Activated CD4-positive, alpha-beta T cell treated with anti-CD3 and anti-CD28 coated beads, Interleukin-2, amount 50 U/mL, for 48 hours (primary cell): ENCODE results near the gene TCTN2.
A peak's percentile ranks its signal among the peaks of the same experiment; 100 is the strongest.

Source experiments
- DNase-seq, 2 experiments: peaks; one replicate each; pipeline ENCODE4 v3.0.0-alpha.2; 2020

The TCTN2 gene

DNA sequence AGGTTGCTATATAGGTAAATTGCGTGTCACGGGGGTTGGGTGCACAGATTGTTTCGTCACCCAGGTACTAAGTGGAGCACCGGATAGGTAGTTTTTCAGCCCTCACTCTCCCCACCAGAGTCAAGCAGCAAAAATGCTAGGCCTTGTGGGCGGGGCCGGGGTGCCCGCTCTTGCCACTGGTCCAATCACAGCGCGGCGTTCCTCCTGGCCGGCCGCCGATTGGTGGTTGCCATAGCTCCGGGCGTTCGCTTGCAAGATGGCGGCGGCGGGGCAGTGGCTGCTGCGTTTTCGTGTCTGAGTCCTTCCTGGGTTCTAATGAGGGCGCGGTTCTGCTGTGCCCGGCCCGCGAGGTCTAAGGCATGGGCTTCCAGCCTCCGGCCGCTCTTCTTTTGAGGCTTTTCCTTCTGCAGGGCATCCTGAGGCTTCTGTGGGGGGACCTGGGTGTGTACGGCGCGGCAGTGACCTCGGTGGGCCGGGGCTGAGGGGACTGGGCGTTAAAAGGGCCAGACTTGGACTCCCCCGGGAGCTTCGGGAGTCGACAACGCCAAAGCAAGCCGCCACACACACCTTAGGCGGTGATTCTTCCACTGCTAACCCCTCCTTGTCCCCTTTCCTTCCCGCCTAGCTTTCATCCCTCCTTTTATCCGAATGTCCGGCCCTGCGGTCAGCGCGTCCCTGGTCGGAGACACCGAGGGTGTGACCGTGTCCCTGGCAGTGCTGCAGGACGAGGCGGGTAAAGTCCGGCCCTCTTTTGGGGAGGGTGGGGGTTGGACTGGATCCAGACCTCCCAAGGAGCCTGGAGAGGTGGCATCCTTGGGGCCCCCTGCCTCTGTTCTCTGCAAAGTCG, at the start of gene TCTN2:
TCTN2 (plus strand) TSS at position 232 of the 847 bp plus-strand sequence; CDS start at position 360, 128 bp downstream.
- peak; percentile 96 for DNase-seq

GRCh38 chr12:123621619-123622530, 49.0 kb upstream of the TCTN2 start:
- peak; percentile 25 to 40 for DNase-seq

DNA sequence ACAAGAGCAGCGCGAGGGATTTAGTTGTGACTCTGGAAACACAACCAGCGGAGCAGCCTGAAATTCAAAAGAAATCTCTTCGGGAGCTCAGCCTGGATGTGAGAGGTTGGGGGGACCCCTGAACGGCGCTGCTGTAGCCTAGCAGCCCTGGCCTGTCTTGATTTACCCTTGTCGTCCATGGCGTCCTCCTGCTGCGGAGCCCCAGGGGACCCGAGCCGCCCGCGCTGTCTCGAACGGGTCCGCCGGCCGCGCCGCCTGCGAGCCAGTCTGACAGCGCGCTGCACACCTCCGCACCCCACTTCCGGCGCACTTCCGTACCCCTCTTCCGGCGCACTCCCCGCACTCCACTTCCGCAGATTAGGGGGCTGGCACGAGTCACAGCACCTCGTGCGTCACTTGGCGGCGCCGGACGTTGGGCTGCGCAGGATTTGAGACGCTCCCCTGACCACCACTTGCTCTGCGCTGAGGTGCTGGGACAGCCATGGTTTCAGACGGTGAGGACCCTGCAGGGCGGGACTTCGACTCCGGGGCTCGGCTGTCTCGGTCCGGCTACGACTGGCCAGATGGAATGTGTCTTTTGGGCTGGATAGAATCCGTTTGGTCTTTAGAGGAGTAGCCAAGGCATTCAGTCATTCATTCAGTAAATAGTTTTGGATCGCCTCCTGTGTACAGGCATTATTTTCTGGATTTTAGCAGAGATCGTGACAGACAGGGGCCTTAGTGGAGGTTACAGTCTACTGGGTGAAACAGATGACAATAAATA, 37.4 kb upstream of the TCTN2 start, which contains the start of the genes EIF2B1 and GTF2H3:
EIF2B1 (minus strand) TSS at position 308 of the 763 bp plus-strand sequence; CDS start at position 179, 129 bp downstream.
GTF2H3 (plus strand) TSS at position 451 of the 763 bp plus-strand sequence; CDS start at position 482, 31 bp downstream.
- peak; percentile 97 for DNase-seq

- peak in 1 of 2 experiments; percentile 13 for DNase-seq
Measured at GRCh38 chr12:123634142-123634561, 36.8 kb upstream of the TCTN2 start.

- no peak for DNase-seq
Measured at GRCh38 chr12:123643911-123644310, 27.0 kb upstream of the TCTN2 start.

- DNase-seq, result no peak
Measured at GRCh38 chr12:123645380-123645779, 25.5 kb upstream of the TCTN2 start.

- no peak for DNase-seq
Measured at GRCh38 chr12:123645878-123646277, 25.0 kb upstream of the TCTN2 start.

GRCh38 chr12:123648401-123648800, 22.5 kb upstream of the TCTN2 start:
- DNase-seq, result no peak

- DNase-seq, result no peak
Measured at GRCh38 chr12:123654129-123654701, 16.7 kb upstream of the TCTN2 start.

DNA sequence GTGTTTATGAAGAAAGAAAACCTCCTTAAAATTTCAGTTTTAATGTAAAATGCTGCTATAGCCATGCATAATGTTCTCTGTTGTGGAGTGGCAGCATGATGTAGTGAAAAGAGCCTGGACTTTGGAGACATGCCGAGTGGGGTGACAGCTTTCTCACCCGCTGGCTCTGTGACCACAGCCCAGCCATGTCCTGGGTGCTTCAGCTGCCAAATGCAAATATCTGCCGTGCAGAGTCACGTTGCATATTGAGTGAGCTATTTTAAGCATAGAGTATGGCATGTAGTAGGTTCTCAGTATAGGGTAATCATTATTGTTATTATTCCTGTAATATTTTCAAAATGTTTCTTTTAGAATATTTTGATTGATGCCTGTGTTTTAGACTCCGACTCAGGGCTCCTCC, 15.5 kb upstream of the TCTN2 start:
- no peak for DNase-seq

DNA sequence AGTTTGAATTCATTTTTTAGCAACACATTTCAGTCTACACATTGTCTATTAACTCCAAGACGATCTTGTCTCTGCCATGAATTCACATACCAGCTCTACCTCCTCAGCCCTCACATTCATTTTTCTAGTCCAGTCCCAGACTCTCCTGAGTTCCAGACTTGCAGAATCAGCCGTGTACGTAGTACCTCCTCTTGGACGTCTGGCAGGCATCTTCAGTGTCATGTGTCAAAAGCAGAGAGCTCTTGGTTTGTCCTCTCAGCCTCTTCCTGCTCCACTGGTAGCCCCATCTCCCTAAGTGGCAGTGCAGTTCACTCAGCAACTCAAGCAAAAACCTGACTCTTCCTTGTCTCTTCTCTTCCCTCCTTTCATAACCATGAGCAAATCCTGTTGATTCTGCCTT, 14.5 kb upstream of the TCTN2 start:
- no peak for DNase-seq

GRCh38 chr12:123657211-123657610, 13.7 kb upstream of the TCTN2 start:
- DNase-seq, result no peak

- DNase-seq, result no peak
Measured at GRCh38 chr12:123659996-123660727, 10.8 kb upstream of the TCTN2 start.

DNA sequence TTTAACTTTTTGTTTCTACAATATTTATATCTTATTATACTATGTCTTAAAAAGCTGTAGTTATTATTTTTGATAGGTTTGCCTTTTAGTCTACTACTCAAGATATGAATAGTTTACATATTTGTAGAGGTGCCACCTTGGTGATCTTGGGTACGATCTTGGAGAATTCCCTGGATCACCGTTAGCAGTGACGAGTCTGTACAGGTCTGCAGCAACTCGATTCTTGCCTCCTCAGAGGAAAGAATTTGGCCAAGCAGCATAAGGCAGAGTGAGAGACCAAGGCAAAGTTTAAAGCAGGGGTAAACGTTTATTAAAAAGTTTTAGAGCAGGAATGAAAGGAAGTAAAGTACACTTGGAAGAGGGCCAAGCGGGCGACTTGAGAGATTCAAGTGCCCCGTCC, 3.1 kb upstream of the TCTN2 start:
- DNase-seq, result no peak

GRCh38 chr12:123671876-123672275, 963 bp downstream of the TCTN2 start:
- DNase-seq, result no peak

GRCh38 chr12:123675436-123675835, 4.5 kb downstream of the TCTN2 start:
- DNase-seq, result no peak

DNA sequence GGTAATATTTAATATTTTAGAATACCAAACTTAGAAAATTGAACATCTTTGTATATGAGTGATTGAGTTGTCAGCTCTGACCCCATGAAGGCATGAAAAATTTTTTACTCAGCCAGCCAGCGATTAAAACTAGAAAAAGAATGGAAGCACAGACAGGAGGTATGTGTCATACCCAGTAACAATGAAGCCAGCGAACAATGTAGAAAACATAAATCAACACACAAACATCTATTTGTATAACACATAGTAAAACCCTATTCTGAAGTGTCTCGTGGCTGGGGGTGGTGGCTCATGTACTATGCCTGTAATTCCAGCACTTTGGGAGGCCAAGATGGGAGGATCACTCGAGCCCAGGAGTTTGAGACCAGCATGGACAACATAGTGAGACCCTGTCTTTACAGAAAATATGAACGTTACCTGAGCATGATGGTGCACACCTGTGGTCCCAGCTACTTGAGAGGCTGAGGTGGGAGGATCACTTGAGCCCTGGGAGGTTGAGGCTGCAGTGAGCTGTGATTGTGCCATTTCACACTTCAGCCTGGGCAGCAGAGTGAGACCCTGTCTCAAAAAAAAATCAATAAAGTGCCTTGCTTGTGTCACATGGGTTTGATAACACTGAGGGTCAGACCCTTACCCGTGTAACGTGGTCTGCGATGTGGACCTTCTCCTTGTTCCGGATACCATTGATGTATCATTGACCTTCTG, 5.9 kb downstream of the TCTN2 start:
- DNase-seq, result no peak

DNA sequence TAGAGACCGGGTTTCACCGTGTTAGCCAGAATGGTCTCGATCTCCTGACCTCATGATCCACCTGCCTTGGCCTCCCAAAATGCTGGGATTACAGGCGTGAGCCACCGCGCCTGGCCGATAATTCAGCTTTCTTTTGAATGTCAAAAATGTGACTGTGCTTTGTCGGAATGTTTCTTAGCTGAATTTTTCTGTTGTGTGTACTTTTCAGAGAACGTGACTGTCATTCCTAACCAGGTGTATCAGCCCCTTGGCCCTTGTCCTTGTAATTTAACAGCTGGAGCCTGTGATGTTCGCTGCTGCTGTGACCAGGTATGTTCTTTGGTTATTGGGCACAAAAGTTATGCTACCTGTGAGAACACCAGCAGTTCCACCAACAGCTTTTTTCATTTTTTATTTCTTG, 8.1 kb downstream of the TCTN2 start:
- no peak for DNase-seq

DNA sequence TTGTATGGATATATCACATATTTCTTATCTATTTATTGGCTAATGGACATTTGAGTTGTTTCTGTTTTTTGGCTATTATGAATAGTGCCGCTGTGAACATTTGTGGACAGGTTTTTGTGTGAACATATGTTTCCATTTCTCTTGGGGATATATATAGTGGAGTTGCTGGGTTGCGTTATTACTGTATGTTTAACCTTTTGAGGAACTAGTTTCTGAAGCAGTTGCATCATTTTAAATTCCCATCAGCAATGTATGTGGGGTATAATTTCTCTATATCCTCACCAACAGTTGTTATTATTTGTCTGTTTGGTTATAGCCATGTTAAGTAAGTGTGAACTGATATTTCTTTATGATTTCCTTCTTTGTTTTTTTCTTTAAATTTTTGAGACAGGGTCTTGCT, 10.7 kb downstream of the TCTN2 start:
- DNase-seq, result no peak

GRCh38 chr12:123683964-123684363, 13.1 kb downstream of the TCTN2 start:
- no peak for DNase-seq

DNA sequence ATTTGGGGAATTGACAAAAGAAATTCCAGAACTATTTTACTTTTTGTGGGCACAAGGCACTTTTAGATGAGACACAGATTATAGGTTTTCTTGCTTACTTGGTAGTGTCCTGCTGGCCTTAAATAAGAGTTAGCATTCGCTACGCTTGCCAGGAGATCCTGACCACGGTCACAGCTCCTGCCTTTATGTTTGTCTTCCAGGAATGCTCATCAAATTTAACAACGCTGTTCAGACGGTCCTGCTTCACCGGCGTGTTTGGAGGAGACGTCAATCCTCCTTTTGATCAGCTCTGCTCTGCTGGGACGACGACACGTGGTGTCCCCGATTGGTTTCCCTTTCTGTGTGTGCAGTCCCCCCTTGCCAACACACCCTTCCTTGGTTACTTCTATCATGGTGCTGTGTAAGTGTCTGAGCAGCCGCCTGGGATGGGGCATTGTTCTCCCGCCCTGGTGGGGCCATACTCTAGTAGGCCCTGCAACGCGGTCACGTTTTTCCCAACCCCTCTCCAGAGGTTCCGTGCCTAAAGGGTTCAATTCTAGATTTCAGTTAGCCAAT, 15.8 kb downstream of the TCTN2 start:
- no peak for DNase-seq
